Adrenal gland (tissue), 12 donors: ENCODE data around the gene ASNSD1. TPM values are rescaled to one million over a fixed set of nuclear protein-coding genes. Genes with fewer than 3 reads are reported as not detected.
"Not testable (repeated sequence)": the region's sequence is repeated elsewhere in the genome, so short reads cannot be mapped to it uniquely, and the experiment has no call there.

Experiments used
- DNase-seq, 7 donors: peaks; one replicate each; pipeline ENCODE4 v3.0.0-alpha.2; 2019 to 2020
- H3K27ac ChIP-seq, 5 donors: fragments of 200-600 bp; sonication (generic) in 4 of 5; 1 replicate in 3 of 5; 2 replicates in 2 of 5; pipeline versions ENCODE4 v1.5.1 to v1.8.0; 2016 to 2020; ENCODE audit warnings: mild to moderate bottlenecking in 1 of 5
- H3K27me3 ChIP-seq: fragments of 200-600 bp; 2 replicates; pipeline ENCODE4 v1.8.0; 2021
- H3K36me3 ChIP-seq, 2 donors: fragments of 200-600 bp; replicated peaks in 1 of 2; 1 replicate in 1 of 2; 2 replicates in 1 of 2; pipeline versions ENCODE4 v1.5.1 to v1.8.0; 2018 to 2022
- H3K4me1 ChIP-seq, 2 donors: fragments of 200-600 bp; replicated peaks in 1 of 2; 1 replicate in 1 of 2; 2 replicates in 1 of 2; pipeline versions ENCODE4 v1.5.1 to v1.8.0; 2018 to 2021
- H3K4me3 ChIP-seq, 4 donors: fragments of 200-600 bp; sonication (generic) in 3 of 4; one replicate each; pipeline ENCODE4 v1.5.1; 2016 to 2018
- H3K9me3 ChIP-seq, 3 donors: fragments of 200-600 bp; sonication (generic) in 1 of 3; replicated peaks in 1 of 3; 1 replicate in 2 of 3; 2 replicates in 1 of 3; pipeline versions ENCODE4 v1.5.1 to v1.8.0; 2016 to 2021
- CTCF ChIP-seq, 6 experiments: fragments of 450-650 bp in 4 of 6; fragments of 200-600 bp in 2 of 6; sonication (generic) in 1 of 6; IDR thresholded peaks; 1 replicate in 5 of 6; 2 replicates in 1 of 6; pipeline versions ENCODE4 v1.5.1 to v1.8.0; 2016 to 2021; ENCODE audit warnings: antibody characterized with exemption in 6 of 6, mild to moderate bottlenecking in 2 of 6, moderate library complexity in 1 of 6
- POLR2A ChIP-seq, 2 donors: fragments of 450-650 bp; IDR thresholded peaks; one replicate each; pipeline ENCODE4 v1.6.1; 2017; ENCODE audit warnings: antibody characterized with exemption in 2 of 2, mild to moderate bottlenecking in 2 of 2, moderate library complexity in 1 of 2
- WGBS, 4 donors: extraction: QIAGEN DNeasy Blood & Tissue Kit in 2 of 4; methylation state at CpG; one replicate each; pipeline versions ENCODE4 v1.1.5 to v1.1.7; 2013 to 2017; 5-methylcytosine and 5-hydroxymethylcytosine counted together
- intact Hi-C, 2 donors: fragments of 100-400 bp; cut with DNase I; formaldehyde crosslinking; loops; one replicate each; pipeline versions ENCODE4 v1.14.1 to v1.15.0; 2022 to 2023
- polyA plus RNA-seq, 3 donors: library from polyadenylated mRNA; stranded (reverse); fragments of 200-250 nt in 2 of 3; fragments of 350-450 nt in 1 of 3; fragmentation: Illumina TruSeq in 1 of 3; extraction: RNeasy Lipid Tissue Mini Kit (QIAGEN cat#74804) in 1 of 3; gene quantifications; one replicate each; pipeline ENCODE4 v1.2.3, GENCODE V29; 2013 to 2014
- total RNA-seq, 9 donors: library from RNA; depleted of rRNA in 4 of 9; stranded (reverse); fragments of >200 nt in 4 of 9; fragments of 120-200 nt in 1 of 9; fragmentation: NEBNext Ultra II Directional in 1 of 9; extraction: Animal tissue kit (Norgen Biotek cat#: 25700) in 1 of 9; gene quantifications; one replicate each; pipeline versions ENCODE4 v1.1.0 to v1.2.4, GENCODE V29; 2013 to 2023
- donor health status: healthy with polysubstance abuse.
- donor health status: Bipolar disorder and iron deficiency.
- donor health status: DM: yes; HTN: yes; CAD: no.
- donor health status: DM: no; HTN: no; CAD: no.
- donor health status: DM: no; HTN: no; CAD: no.
- donor health status: DM: yes; HTN: yes; CAD: no.

The ASNSD1 gene
- total and polyA plus RNA-seq, 12 donors = 27.5 to 101 (median 42.6) TPM

GRCh38 chr2:189700681-189701080, 39.4 kb downstream of the ASNSD1 start:
- 47 to 51% (median 48%) methylated on average over 2 of the region's 2 CpGs for WGBS, 4 donors

GRCh38 chr2:189702071-189702470, 40.8 kb downstream of the ASNSD1 start:
- Histone ChIP-seq H3K36me3 (no peaks in the 10 kb centered on the region), H3K9me3 (no peaks in the 10 kb centered on the region), H3K4me1 (peaks cover 0 to 5% of the 10 kb centered on the region in 2 donors), H3K4me3 (no peak overlapping the region), H3K27ac (no peak overlapping the region), H3K27me3 (no peaks in the 10 kb centered on the region)
- TF ChIP-seq CTCF (IDR thresholded peaks at IDR 0.05) (no peak), POLR2A (IDR thresholded peaks at IDR 0.05) (no peak)
- intact Hi-C loops = no loop called here
- DNase-seq = no peak

More at GRCh38 chr2:189700681-189701080, 39.4 kb downstream of the ASNSD1 start:
- TF ChIP-seq POLR2A (IDR thresholded peaks at IDR 0.05) (no peak), CTCF (IDR thresholded peaks at IDR 0.05) (no peak)
- H3K9me3 ChIP-seq = no peaks in the 10 kb centered on the region
- DNase-seq = no peak
- H3K36me3 ChIP-seq = no peaks in the 10 kb centered on the region
- no peaks in the 10 kb centered on the region for H3K27me3 ChIP-seq
- H3K4me1 ChIP-seq = peaks cover 0 to 5% of the 10 kb centered on the region in 2 donors
- no peak overlapping the region for H3K4me3 ChIP-seq
- intact Hi-C loops = no loop called here
- no peak overlapping the region for H3K27ac ChIP-seq

GRCh38 chr2:189709501-189710221, 48.4 kb downstream of the ASNSD1 start:
- no peak for TF ChIP-seq POLR2A (IDR thresholded peaks at IDR 0.05)
- no peak for TF ChIP-seq CTCF (IDR thresholded peaks at IDR 0.05)
- no peak for DNase-seq
- no peaks in the 10 kb centered on the region for H3K4me1 ChIP-seq
- H3K27ac ChIP-seq = no peak overlapping the region
- H3K36me3 ChIP-seq = no peaks in the 10 kb centered on the region
- no peak overlapping the region for H3K4me3 ChIP-seq
- H3K9me3 ChIP-seq = no peaks in the 10 kb centered on the region
- intact Hi-C loops = no loop called here
- no peaks in the 10 kb centered on the region for H3K27me3 ChIP-seq
- WGBS, 4 donors = 91 to 97% (median 92%) methylated on average over 5 of the region's 5 CpGs

- DNase-seq, H3K4me3 ChIP-seq, H3K4me1 ChIP-seq, H3K27ac ChIP-seq, intact Hi-C loops, H3K36me3 ChIP-seq, H3K27me3 ChIP-seq, H3K9me3 ChIP-seq: not testable (repeated sequence)
- WGBS, 4 donors = 80 to 94% (median 87%) methylated on average over 1 of the region's 1 CpG
Observed at GRCh38 chr2:189717593-189717992, 56.3 kb downstream of the ASNSD1 start.

- no peak overlapping the region for H3K4me3 ChIP-seq
- no peaks in the 10 kb centered on the region for H3K27me3 ChIP-seq
- intact Hi-C loops = no loop called here
- no peaks in the 10 kb centered on the region for H3K4me1 ChIP-seq
- no peaks in the 10 kb centered on the region for H3K36me3 ChIP-seq
- no peaks in the 10 kb centered on the region for H3K9me3 ChIP-seq
- TF ChIP-seq POLR2A (IDR thresholded peaks at IDR 0.05) (no peak), CTCF (IDR thresholded peaks at IDR 0.05) (no peak)
- DNase-seq = no peak
- no peak overlapping the region for H3K27ac ChIP-seq
- 88 to 93% (median 91%) methylated on average over 4 of the region's 4 CpGs for WGBS, 4 donors
Observed at GRCh38 chr2:189719571-189719970, 58.3 kb downstream of the ASNSD1 start.
